ENCODE data around the gene DDAH1. TPM values are rescaled to one million over a fixed set of nuclear protein-coding genes. Genes with fewer than 3 reads are reported as not detected.
A peak's percentile ranks its signal among the peaks of the same experiment; 100 is the strongest.

DDAH1 gene
- total and polyA plus RNA-seq, 2 donors (not counting 3 experiments of a cell fraction or from before 2014, with no cell fraction given): 44.0 to 75.2 TPM

GRCh38 chr1:85366391-85367170 is 98.4 kb downstream of the DDAH1 start:
- POLR2A ChIA-PET: no interaction called here
- dilution Hi-C loops (cut with MboI; ENCODE audit: extremely low pct_ligation_motif_present, low sequenced_read_pairs): no loop called here
- Histone ChIP-seq H3K27ac (ENCODE audit: insufficient read depth, low read depth, low read length) (peak overlapping the region; percentile 76), H4K20me1 (replicated peaks; ENCODE audit: control insufficient read depth, extremely low read depth, insufficient read depth, low read length) (no peaks in the 10 kb centered on the region), H3K9me1 (replicated peaks; ENCODE audit: control insufficient read depth, extremely low read depth, insufficient read depth, low read length) (no peaks in the 10 kb centered on the region), H3K4me1 (ENCODE audit: control insufficient read depth, extremely low read depth, insufficient read depth, low read length) (peaks cover 21% of the 10 kb centered on the region), H2AFZ (ENCODE audit: low read depth, low read length) (no peak overlapping the region), H3K4me2 (ENCODE audit: insufficient read depth, low read length) (peak overlapping the region; percentile 54), H3K4me3 (replicated peaks in 1 of 3; ENCODE audit: insufficient read depth in 1 of 3, low read depth in 1 of 3, low read length in 3 of 3) (no peak overlapping the region), H3K9me3 (replicated peaks; ENCODE audit: control insufficient read depth, insufficient read depth, low read length) (no peaks in the 10 kb centered on the region), H3K27me3 (ENCODE audit: control insufficient read depth in 2 of 2, insufficient read depth in 2 of 2, low read length in 2 of 2) (no peaks in the 10 kb centered on the region), H3K79me2 (ENCODE audit: control insufficient read depth, insufficient read depth, low read length) (peaks cover 55% of the 10 kb centered on the region), H3K9ac (replicated peaks; ENCODE audit: extremely low read depth, insufficient read depth, low read length) (peak overlapping the region; percentile 37), H3K36me3 (ENCODE audit: control insufficient read depth in 2 of 2, extremely low read depth in 1 of 2, insufficient read depth in 2 of 2, low read length in 2 of 2) (peaks cover 0 to 3% of the 10 kb centered on the region in 2 experiments)
- TSS peak; percentile 95 for BruUV-seq (replicated peaks)
- DNase-seq (ENCODE audit: low read depth, low spot score) (peak; percentile 63), FAIRE-seq (peak; percentile 8)
- no peak for TF ChIP-seq MYC (IDR thresholded peaks at IDR 0.05; ENCODE audit: low read depth, low read length)
- TF ChIP-seq, protein P1, sequence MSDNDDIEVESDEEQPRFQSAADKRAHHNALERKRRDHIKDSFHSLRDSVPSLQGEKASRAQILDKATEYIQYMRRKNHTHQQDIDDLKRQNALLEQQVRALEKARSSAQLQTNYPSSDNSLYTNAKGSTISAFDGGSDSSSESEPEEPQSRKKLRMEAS (IDR thresholded peaks at IDR 0.05; ENCODE audit: insufficient read depth, insufficient read length): no peak
- peak; percentile 50 for TF ChIP-seq FOS (IDR thresholded peaks at IDR 0.05; ENCODE audit: borderline replicate concordance, insufficient read depth, low read length)
- no peak for TF ChIP-seq POLR2A (IDR thresholded peaks at IDR 0.05; ENCODE audit: low read depth, low read length)
- peak; percentile 52 for TF ChIP-seq JUN (IDR thresholded peaks at IDR 0.05; ENCODE audit: borderline replicate concordance, insufficient read depth, insufficient read length, low read depth)
- CTCF ChIA-PET: interaction anchor here (0.6 to 2.4 kb wide), 3 partner anchors 8 to 23 kb away, joined by 3 to 10 read pairs (median 3); no protein-coding TSS in a partner anchor
- intact Hi-C loops (cut with micrococcal nuclease): no loop called here

- intact Hi-C loops (cut with micrococcal nuclease): no loop called here
- POLR2A ChIA-PET: no interaction called here
These were observed 99.1 kb downstream of the DDAH1 start for GRCh38 chr1:85365851-85366250.

More at GRCh38 chr1:85365851-85366250, 99.1 kb downstream of the DDAH1 start:
- Histone ChIP-seq H3K27ac (ENCODE audit: insufficient read depth, low read depth, low read length) (peak overlapping the region; percentile 76), H3K36me3 (ENCODE audit: control insufficient read depth in 2 of 2, extremely low read depth in 1 of 2, insufficient read depth in 2 of 2, low read length in 2 of 2) (peaks cover 0 to 3% of the 10 kb centered on the region in 2 experiments), H3K27me3 (ENCODE audit: control insufficient read depth in 2 of 2, insufficient read depth in 2 of 2, low read length in 2 of 2) (no peaks in the 10 kb centered on the region), H3K4me1 (ENCODE audit: control insufficient read depth, extremely low read depth, insufficient read depth, low read length) (peaks cover 29% of the 10 kb centered on the region), H3K9me1 (replicated peaks; ENCODE audit: control insufficient read depth, extremely low read depth, insufficient read depth, low read length) (no peaks in the 10 kb centered on the region), H3K4me3 (replicated peaks in 1 of 3; ENCODE audit: insufficient read depth in 1 of 3, low read depth in 1 of 3, low read length in 3 of 3) (no peak overlapping the region), H3K9me3 (replicated peaks; ENCODE audit: control insufficient read depth, insufficient read depth, low read length) (no peaks in the 10 kb centered on the region), H3K4me2 (ENCODE audit: insufficient read depth, low read length) (peak overlapping the region; percentile 54), H3K9ac (replicated peaks; ENCODE audit: extremely low read depth, insufficient read depth, low read length) (peak overlapping the region; percentile 37), H3K79me2 (ENCODE audit: control insufficient read depth, insufficient read depth, low read length) (peaks cover 52% of the 10 kb centered on the region), H4K20me1 (replicated peaks; ENCODE audit: control insufficient read depth, extremely low read depth, insufficient read depth, low read length) (no peaks in the 10 kb centered on the region), H2AFZ (ENCODE audit: low read depth, low read length) (no peak overlapping the region)
- DNase-seq (ENCODE audit: low read depth, low spot score) (no peak), FAIRE-seq (no peak)
- no peak for TF ChIP-seq POLR2AphosphoS5 (IDR thresholded peaks at IDR 0.05; ENCODE audit: insufficient read depth, low read depth, low read length)
- TF ChIP-seq JUN (IDR thresholded peaks at IDR 0.05; ENCODE audit: borderline replicate concordance, insufficient read depth, insufficient read length, low read depth): no peak
- TF ChIP-seq GATA2 (IDR thresholded peaks at IDR 0.05; ENCODE audit: insufficient read depth, insufficient read length, low read depth, low read length): no peak
- no peak for TF ChIP-seq POLR2A (IDR thresholded peaks at IDR 0.05; ENCODE audit: low read depth, low read length)
- TF ChIP-seq, protein P2, sequence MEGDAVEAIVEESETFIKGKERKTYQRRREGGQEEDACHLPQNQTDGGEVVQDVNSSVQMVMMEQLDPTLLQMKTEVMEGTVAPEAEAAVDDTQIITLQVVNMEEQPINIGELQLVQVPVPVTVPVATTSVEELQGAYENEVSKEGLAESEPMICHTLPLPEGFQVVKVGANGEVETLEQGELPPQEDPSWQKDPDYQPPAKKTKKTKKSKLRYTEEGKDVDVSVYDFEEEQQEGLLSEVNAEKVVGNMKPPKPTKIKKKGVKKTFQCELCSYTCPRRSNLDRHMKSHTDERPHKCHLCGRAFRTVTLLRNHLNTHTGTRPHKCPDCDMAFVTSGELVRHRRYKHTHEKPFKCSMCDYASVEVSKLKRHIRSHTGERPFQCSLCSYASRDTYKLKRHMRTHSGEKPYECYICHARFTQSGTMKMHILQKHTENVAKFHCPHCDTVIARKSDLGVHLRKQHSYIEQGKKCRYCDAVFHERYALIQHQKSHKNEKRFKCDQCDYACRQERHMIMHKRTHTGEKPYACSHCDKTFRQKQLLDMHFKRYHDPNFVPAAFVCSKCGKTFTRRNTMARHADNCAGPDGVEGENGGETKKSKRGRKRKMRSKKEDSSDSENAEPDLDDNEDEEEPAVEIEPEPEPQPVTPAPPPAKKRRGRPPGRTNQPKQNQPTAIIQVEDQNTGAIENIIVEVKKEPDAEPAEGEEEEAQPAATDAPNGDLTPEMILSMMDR (IDR thresholded peaks at IDR 0.05; ENCODE audit: extremely low read depth in 1 of 2, insufficient read depth in 1 of 2, low read depth in 1 of 2, low read length in 2 of 2): no peak
- no peak for TF ChIP-seq MYC (IDR thresholded peaks at IDR 0.05; ENCODE audit: low read depth, low read length)
- TF ChIP-seq EZH2 (IDR thresholded peaks at IDR 0.05; ENCODE audit: borderline replicate concordance, low read depth, low read length, severe bottlenecking): no peak
- no peak for TF ChIP-seq FOS (IDR thresholded peaks at IDR 0.05; ENCODE audit: borderline replicate concordance, insufficient read depth, low read length)
- TF ChIP-seq, protein P1 (IDR thresholded peaks at IDR 0.05; ENCODE audit: insufficient read depth, insufficient read length): no peak
- dilution Hi-C loops (cut with MboI; ENCODE audit: extremely low pct_ligation_motif_present, low sequenced_read_pairs): no loop called here
- no TSS peak for BruUV-seq (replicated peaks)
- CTCF ChIA-PET: interaction anchor here (1.0 to 1.1 kb wide), 2 partner anchors 9 to 38 kb away, joined by 3 to 4 read pairs; no protein-coding TSS in a partner anchor
